CD4-positive, alpha-beta T cell treated with Interferon alpha-2 for 1 hour (primary cell): ENCODE results near the gene KCNJ12.
"Not testable (repeated sequence)": the region's sequence is repeated elsewhere in the genome, so short reads cannot be mapped to it uniquely, and the experiment has no call there.

Source experiments
- DNase-seq, 2 donors: peaks; one replicate each; pipeline ENCODE4 v3.0.0-alpha.2; 2020 to 2022

The KCNJ12 gene

DNA sequence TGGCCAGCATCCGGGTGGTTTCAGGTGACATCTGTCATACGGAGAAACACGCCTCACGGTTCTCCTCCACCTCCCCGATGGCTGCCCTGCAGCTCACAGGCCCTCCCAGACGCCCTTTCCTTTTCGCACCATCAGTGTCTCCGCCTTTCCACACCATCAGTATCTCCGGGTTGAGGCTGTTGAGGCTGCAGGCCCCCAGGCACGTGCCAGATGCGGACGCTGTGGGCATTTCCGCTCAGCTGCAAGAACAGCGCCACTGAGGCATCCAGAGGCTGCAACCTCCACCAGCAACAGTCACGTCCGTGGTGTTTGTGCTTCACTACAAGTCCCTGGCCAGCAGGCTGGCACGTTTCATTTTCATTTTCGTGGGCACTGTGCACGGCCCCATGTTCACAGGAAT is 25.7 kb upstream of the KCNJ12 start:
- not testable (repeated sequence) for DNase-seq

- DNase-seq = no peak
Observed at GRCh38 chr17:21351366-21352065, 24.6 kb upstream of the KCNJ12 start.

DNA sequence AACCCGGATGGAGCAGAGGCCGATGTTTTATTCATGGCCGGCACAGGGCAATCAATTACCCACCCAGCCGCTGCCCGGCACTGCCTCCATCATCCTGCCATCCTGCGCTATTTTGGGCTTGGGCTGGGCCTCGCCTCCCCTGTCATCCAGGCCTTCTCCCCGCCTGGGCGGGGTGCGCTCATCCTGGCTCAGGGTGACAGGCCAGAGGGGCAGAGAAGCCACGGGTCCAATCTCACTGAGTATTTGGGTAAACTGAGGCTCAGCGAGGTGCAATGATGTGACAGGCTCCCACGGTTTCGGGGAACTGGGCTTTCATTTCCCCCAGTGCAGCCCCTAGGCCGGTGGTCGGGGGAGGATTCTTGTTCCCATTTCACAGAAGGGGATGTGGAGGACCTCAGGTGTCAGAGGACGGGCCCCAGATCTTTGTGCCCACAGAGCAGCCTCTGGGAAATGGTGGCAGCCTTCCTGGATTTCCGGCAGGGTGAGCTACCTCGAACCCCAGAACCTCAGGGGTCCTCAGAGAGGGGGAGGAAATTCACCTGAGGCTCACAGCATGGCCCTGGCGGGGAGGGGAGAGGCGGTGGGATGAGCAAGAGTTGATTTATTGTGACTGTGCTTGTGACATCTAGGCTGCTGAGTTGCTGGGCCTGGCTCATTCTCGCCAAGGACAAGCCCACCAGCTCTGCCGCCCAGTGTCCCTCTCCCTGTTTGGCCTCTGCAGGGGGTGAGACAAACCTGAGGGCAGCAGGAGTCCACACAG is 23.8 kb upstream of the KCNJ12 start:
- DNase-seq = no peak

DNA sequence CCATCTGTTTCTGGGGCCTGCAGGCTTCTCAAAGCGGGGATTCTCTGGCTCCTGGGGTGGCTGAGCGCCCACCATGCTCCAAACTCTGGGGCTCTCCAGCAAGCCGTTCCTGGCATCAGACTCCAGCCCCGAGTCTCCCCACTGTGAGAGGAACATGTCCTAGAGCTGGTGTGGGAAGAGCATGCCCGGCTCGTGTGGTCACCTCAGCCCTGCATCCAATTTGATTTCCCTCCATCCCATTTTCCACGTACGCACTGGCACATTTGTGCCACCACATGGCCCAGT is 23.2 kb upstream of the KCNJ12 start:
- no peak for DNase-seq

GRCh38 chr17:21353326-21354010 is 22.7 kb upstream of the KCNJ12 start:
- DNase-seq = no peak

DNA sequence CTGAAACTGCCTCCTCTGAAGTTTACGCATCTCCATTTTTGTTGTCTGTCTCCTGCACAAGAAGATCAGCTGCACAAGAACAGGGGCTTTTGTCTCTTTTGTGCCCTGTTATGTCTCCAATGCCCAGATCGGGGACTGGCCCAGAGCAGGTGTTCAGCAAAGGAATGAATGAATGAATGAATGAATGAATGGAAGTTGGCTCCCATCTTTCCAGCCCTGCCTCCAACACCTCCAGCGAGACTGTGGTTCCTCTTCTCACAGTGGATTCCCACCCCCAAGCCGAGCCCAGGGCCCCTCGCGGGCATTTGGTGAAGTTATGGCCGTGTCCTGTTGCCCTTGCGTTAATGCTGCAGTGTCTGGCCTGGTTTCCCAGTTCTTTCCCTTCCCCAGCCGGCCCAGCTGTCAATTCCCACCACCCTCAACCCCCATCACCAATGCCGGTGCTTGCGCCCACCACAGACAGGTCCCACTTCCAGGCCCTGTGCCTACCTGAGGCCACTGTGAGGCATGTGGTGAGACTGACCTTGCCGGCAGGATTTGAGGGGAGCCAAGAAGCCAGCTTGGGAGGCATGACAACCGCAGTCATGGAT is 21.3 kb upstream of the KCNJ12 start:
- no peak for DNase-seq

DNA sequence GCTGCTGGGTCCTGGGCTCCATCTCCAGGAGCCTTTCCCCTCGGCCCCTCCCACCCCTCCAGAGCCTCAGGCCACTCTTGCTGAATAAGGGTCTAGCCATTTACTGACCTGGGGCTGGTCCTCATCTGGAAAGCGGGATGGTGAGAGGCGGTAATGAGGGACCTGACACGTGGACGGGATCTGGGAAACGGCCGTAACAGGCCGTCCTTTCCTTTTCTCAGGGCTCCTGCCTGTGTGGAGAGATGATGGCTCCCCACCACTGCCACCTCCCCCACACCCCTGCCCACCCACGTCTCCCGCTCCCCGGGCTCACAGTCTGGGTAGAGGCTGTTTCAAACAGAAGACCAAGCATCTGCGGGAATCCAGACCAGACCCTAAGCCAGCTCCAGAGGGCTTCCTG is 20.6 kb upstream of the KCNJ12 start:
- DNase-seq = no peak

DNA sequence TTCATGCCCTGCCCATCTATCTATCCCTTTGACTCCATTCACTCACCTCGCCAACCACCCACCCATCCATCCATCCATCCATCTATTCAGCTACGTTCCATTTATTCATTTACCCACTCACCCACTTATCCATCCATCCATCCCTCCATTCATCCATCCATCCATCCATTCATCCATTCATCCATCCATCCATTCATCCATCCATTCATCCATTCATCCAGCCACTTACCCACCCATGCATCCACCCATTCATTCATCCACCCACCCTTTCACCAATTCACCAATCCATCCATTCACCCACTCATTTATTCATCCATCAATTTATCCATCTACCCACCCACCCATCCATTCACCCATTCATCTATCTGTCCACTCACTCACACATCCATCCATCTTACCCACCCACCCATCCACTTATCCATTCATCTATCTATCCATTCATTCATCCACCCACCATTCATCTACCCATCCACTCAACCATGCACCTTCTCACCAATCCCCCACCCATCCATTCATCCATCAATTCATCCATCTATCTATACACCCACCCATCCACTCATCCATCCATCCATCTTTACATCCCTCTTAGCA is 19.5 kb upstream of the KCNJ12 start:
- no peak for DNase-seq

- DNase-seq = no peak
Observed at GRCh38 chr17:21357281-21357680, 18.9 kb upstream of the KCNJ12 start.

DNA sequence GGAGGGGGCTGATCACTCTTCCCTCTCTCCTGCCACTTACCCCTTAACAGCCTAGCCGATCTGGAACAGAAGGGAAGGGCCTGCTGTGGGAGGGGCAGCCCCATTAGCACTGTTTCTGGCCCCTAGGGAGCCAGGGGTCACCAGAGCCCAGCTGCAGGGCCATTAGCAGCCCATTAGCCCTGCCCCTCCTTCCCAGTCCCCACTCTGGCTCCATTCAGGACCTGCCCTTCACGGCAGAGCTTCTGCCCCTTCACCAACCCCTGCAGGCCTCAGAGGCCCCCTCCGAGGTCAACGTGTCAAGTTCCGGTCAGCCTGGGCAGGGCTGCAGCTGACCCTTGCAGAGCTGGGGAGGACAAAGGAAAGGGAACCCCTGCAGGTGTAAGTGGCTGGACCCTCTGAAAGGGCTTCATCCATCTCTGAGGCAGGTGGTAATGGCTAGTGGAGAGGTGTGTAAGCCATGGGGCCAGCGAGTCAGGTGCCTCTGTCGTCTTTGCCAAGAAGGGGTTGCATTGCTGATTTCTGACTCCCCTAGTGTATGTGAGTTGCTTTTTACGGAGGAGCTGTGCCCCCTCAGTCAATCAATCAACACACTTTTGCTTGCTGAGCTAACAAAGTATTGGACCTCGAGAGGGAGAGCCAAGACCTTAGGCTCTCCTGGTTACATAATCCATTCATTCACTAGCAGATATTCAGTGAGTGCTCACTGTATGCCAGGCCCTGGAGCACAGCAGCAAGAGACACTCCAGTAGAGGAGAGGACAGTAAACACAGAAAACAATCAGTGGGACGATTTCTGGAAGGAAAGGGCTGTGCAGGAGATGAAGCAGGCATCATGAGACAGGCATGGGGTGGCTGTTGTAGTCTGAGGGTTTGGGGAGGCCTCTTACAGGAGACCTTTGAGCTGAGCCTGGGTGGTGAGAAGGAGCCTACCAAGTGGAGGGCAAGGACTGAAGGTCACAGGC is 18.2 kb upstream of the KCNJ12 start:
- DNase-seq = no peak

DNA sequence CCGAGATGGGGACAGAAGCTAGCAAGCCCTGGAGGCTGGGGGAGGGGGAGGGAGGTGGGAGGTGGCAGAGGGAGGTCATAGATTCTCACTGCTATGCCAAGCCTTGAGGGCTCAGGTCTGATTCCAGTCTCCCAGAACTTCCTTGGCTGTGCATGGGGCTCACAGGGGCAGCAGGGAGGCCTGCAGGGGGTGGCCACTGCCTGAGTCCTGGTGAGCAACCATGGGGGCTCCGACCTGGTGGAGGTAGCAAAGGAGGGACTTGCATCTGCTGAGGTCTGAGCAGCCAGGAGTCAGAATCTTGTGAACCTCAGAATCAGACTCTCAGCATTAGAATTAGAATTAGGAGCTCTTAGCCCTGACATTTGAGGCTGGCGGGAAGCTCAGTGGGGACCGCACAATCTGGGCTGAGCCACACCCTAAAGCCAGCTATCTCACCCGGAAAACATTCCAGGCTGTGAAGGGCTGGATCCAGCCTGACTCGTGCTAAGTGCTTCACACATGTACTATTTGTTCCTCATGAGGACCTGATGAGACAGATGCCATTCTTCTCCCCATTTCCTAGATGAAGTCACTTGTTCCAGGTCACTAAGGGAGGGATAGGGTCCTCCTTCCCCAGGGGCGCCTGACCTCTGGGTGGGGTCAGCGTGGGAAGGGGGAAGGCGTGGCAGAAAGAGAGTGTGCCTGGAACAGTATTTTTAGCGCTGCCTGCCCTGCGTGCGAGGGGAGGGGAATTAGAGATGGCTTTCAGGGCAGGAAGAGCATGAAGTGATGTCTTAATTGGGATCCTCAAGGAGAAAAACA is 17.3 kb upstream of the KCNJ12 start:
- DNase-seq = no peak

DNA sequence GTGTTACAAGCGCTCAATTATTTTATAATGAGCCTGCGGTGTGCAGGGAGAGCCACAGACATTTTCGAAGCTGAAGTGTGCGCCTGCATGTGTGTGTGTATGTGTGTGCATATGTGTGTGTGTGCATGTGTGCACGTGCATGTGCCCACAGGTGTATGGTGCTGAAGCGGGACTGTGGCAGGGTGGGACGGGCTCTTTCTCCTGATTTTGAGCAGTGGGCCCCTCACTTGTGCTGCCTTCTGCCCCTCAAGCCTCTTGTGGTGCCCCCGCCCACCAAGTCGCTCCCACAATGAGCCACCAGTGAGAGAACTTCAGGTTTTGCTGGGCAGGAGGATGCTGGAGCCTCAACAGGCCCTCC is 16.7 kb upstream of the KCNJ12 start:
- DNase-seq = no peak

DNA sequence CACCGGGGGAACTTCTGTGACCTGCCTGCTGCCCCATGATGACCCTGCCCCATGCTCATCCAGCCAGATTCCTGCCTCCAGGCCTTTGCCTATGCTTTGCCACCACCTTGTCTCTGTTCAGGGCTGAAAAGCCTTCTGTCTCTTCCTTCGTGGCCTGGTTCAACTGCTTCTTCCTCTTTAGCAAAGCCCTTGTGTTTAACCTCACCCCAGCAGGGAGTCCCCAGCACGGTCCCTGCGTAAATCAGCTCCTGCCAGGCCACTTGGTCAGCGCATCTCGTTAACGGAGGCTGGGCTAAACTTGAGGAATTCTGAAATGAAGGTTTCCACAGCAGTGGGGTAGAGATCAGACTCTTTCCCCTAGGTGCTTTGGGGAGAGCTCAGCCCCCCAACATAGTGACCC is 16.1 kb upstream of the KCNJ12 start:
- no peak for DNase-seq

DNA sequence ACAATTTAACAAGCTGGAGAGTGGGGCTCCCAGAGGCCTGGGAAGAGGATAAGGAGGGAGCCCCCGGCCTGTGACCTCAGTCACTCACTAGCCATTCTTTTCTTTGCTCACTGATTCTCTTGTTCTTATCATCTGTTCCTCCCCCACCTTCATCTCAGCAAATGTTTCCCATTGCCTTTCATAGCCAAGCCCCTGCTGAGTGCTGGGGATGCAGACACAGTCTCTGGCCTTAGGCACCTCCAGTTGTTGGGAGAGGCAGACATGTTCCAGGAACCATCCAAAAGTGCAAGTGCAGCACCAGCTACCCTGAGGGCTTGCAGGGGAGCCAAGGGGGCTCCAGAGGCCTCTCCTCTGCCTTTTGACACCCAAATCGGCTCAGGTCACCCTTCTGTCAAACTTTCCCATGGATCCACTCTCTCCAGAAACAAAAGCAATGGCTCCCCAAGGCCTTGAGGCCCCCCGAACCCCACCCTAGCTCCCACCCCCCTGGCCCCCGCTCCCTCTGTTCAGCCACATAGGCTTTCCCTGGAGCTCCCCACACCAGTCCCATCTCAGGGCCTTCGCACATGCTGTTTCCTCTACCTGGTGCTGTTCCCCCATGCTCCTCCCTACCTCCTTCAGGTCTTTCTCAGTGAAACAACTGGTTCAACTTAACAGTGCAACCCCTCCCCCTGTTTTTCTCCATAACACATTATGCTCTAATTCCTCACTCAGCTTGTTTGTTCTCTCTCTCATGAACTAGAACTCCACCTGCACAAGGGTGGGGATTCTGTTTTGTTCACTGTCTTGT is 14.9 kb upstream of the KCNJ12 start:
- DNase-seq = no peak

DNA sequence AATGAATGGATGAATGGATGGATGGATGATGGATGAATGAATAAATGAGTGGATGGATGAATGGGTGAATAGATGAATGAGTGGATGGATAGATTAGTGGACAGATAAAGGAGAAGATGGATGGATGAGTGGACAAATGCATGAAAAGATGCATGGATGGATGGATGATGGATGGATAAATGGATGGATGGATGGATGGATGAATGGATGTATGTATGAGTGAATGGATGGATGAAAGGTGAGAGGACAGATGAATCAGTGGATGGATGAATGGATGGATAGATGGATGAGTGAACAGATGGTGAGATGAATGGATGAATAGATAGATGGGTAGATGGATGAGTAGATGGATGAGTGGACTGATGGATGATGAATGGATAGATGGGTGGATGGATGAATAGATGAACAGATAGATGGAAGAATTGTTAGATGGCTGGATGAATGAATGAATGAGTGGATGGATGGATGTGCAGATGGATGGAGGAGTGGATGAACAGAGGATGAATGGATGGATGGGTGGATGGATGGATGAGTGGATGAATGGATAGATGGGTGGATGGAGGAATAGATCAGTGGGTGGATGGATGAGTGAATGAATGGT is 13.7 kb upstream of the KCNJ12 start:
- DNase-seq = no peak

GRCh38 chr17:21363776-21364642 is 12.1 kb upstream of the KCNJ12 start:
- no peak for DNase-seq

DNA sequence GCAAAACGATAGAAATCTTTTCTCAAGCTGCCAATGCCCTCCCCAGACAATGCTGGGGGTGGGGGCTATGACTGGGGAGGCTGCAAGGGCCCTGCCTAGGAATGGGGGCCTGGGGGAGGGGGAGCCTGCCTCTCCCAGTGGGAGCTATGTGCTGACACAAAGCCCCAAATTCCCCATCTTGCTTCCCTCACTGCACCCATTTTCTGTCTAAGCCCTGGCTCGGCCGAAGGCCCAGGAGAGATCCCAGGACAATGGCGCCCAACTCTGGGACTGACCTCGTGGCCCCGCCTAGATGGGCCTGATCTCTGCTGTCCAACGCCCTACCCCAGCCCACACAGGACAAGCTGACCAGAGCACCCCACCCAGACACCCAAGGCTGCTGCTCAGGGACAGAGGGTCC is 11.1 kb upstream of the KCNJ12 start:
- no peak for DNase-seq

DNA sequence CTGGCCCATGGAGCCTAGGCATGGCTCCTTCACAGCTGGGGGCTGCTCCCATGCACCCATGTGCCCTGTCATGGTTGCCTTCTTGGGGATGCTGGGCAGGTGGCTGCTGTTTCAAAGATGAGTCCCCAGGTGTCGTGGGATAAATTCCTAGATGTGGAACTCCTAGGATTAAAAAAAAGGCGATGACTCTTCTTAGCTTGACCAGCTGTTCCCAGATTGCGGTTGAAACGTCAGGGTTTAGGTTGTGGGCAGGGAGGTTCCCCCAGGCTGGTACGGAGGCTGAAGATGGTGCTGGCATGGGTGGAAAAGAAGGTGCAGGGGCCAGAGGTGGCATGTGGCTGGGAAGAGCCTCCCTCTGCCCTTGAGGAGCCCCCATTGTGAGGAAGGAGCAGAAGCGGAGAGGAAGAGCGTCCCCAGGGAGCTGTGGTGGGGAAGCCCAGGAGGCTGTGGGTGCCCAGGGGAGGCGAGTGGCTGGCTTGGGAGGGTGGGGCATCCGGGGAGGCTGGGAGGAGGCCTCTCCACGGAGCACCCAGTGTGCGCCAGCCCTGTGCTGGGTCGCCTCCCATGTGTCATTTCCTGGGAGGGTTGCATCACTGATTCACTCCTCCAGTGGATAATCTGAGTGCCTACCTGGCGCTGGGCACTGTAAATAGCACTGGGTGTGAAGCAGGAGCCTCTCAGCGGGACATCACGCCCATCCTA is 7.5 kb upstream of the KCNJ12 start:
- DNase-seq = no peak

DNA sequence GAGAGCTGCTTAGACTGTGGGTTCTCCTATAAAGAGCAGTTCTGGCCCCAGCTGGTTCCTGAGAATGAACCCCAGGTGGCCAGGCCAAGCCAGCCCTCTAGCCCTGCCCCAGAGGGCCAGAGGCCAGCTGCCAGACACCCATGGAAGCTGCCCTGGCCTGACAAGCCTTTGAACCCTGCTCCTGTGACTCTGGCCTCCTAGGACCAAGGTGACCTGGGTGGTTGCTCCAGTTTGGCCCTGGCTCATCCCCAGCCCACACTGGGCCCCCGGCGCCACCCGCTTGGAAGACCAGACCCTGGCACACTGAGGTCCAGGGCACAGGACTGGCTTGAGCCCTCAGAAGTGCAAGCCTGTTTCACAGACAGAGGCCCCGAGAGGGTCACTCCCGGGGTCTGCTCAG is 6.8 kb upstream of the KCNJ12 start:
- no peak for DNase-seq
